GM21515 (cell line): Measurements from ENCODE around the gene ZEB2.

Experiments
- ATAC-seq: cut with Tn5 transposase; IDR thresholded peaks from one replicate; pipeline ENCODE4 v1.9.1; 2021; ENCODE audit not compliant: unreplicated experiment

The ZEB2 gene

GRCh38 chr2:144472046-144472412 lies 47.9 kb downstream of the ZEB2 start:
- ATAC-seq, result no peak

GRCh38 chr2:144471305-144472045 lies 48.4 kb downstream of the ZEB2 start:
- peak; percentile 81 for ATAC-seq

- ATAC-seq, result no peak
Measured at GRCh38 chr2:144470816-144471215, 49.1 kb downstream of the ZEB2 start.

- no peak for ATAC-seq
Measured at GRCh38 chr2:144470334-144470733, 49.6 kb downstream of the ZEB2 start.

GRCh38 chr2:144469798-144470197 lies 50.1 kb downstream of the ZEB2 start:
- ATAC-seq, result no peak

- no peak for ATAC-seq
Measured at GRCh38 chr2:144468823-144469595, 50.9 kb downstream of the ZEB2 start.

GRCh38 chr2:144467502-144468137 lies 52.3 kb downstream of the ZEB2 start:
- no peak for ATAC-seq

- no peak for ATAC-seq
Measured at GRCh38 chr2:144466637-144467036, 53.3 kb downstream of the ZEB2 start.

- ATAC-seq, result no peak
Measured at GRCh38 chr2:144465749-144466148, 54.2 kb downstream of the ZEB2 start.

- ATAC-seq, result no peak
Measured at GRCh38 chr2:144464730-144465129, 55.2 kb downstream of the ZEB2 start.

GRCh38 chr2:144463266-144463665 lies 56.7 kb downstream of the ZEB2 start:
- no peak for ATAC-seq

GRCh38 chr2:144462266-144462665 lies 57.7 kb downstream of the ZEB2 start:
- no peak for ATAC-seq

GRCh38 chr2:144461308-144461766 lies 58.6 kb downstream of the ZEB2 start:
- no peak for ATAC-seq

GRCh38 chr2:144460727-144461307 lies 59.1 kb downstream of the ZEB2 start:
- ATAC-seq, result no peak

GRCh38 chr2:144459937-144460336 lies 60.0 kb downstream of the ZEB2 start:
- no peak for ATAC-seq

- ATAC-seq, result no peak
Measured at GRCh38 chr2:144459286-144459685, 60.6 kb downstream of the ZEB2 start.

- no peak for ATAC-seq
Measured at GRCh38 chr2:144458541-144458940, 61.4 kb downstream of the ZEB2 start.

- peak; percentile 49 for ATAC-seq
Measured at GRCh38 chr2:144456680-144457079, 63.2 kb downstream of the ZEB2 start.

- ATAC-seq, result no peak
Measured at GRCh38 chr2:144455987-144456386, 63.9 kb downstream of the ZEB2 start.

GRCh38 chr2:144454466-144455287 lies 65.2 kb downstream of the ZEB2 start:
- ATAC-seq, result no peak
